GM18499 (cell line): Measurements from ENCODE around the gene SELENOP.
"Not testable (repeated sequence)": the region's sequence is repeated elsewhere in the genome, so short reads cannot be mapped to it uniquely, and the experiment has no call there.

Source experiments
- ATAC-seq: cut with Tn5 transposase; IDR thresholded peaks from one replicate; pipeline ENCODE4 v1.9.1; 2021; ENCODE audit warnings: moderate number of reproducible peaks; ENCODE audit not compliant: insufficient read depth, unreplicated experiment

Gene SELENOP, protein sequence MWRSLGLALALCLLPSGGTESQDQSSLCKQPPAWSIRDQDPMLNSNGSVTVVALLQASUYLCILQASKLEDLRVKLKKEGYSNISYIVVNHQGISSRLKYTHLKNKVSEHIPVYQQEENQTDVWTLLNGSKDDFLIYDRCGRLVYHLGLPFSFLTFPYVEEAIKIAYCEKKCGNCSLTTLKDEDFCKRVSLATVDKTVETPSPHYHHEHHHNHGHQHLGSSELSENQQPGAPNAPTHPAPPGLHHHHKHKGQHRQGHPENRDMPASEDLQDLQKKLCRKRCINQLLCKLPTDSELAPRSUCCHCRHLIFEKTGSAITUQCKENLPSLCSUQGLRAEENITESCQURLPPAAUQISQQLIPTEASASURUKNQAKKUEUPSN

DNA sequence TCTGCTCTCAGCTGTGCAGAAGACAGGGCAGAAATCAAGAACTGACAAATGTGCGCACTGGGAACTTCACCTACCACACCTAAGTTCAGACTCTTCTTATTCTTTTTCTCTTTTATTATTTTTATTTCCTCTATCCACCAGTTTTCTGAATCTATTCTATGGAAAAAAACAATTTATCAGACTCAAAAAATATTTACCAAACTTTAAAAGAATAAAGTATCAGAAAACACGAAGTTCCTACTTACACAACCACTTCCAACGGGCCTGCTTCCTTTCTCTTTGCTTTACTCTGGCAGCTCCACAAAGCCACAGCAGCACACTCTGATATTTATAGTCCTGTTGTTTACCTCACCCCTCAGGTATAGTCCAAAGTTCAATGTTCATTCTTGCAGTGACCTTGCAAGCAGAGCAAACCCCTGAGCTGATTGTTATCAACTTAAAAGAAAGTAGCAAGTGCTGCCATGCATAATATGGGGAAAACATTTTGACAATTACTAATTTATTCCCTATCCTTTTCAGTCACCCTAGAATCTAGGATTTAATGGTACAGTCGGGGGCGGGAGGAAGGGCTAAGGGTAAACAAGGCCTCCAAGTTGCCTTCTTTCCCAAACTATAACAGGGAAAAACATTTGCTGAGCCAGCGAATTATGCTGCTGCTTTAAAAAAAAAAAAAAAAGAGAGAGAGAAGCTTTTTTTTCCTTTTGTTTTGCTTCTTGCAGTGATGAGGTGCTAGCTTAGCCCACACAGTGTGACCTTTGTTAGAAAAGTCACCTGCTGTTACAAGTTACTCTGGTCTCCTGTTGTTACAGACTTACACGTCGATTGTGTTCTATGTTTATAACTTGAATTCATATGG lies at the start of gene SELENOP:
TSS of gene SELENOP (minus strand) at position 302 of the 856 bp plus-strand sequence. CDS start 3,539 bp downstream, outside the sequence.
- no peak for ATAC-seq

- no peak for ATAC-seq
These were observed 47.0 kb upstream of the SELENOP start for GRCh38 chr5:42858687-42859086.

DNA sequence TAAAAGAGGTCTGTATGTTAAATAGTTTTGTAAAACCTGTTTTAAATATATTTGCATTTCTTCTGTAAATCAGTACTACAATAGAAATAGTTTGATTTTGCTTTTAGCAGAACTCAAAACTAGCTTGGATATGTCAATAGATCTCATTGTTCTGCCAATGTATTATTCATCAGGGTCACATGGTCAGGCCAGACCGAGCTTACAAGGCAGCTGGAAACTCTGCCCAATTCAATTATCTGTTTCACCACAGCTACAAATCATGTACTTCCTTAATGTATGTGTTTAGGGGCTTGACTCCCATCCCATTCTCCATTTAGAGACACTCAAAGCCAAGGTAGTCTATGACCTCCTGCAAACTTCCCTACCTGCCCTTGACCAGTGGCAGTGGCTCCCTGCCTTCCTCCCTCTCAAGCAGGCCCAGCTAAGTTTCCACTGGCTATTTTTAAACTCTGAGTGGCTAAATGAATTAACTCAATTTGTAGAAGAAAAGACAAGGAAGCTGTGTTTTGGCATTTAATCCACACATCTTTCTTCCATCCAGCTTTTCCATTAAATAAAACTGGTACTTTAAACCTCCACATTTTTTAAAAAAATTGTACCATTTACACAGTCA lies 46.4 kb upstream of the SELENOP start:
- no peak for ATAC-seq

GRCh38 chr5:42855811-42856210 lies 44.1 kb upstream of the SELENOP start:
- ATAC-seq: no peak

GRCh38 chr5:42855386-42855785 lies 43.7 kb upstream of the SELENOP start:
- no peak for ATAC-seq

DNA sequence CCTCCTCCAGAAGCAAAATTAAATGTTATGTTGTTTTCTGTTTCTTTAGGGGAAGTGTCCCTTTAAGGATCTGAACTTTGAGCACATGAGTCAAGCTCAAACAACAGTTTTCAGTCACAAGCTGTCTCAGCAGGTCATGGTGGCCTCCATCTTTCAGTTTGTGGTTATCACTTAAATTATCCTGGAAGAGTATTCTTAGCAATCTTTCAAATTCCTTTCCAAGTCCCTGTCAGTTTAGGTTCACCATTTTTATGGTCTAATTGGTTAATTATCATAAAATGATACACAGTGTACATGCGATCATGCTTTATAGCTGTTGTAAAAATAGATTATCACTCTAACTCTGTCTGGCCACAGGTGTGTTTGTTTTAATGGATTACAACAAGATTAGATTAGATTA lies 43.1 kb upstream of the SELENOP start:
- ATAC-seq: no peak

GRCh38 chr5:42852826-42853225 lies 41.1 kb upstream of the SELENOP start:
- ATAC-seq: no peak

- no peak for ATAC-seq
These were observed 39.8 kb upstream of the SELENOP start for GRCh38 chr5:42851481-42851880.

GRCh38 chr5:42848545-42848944 lies 36.9 kb upstream of the SELENOP start:
- ATAC-seq: no peak

- not testable (repeated sequence) for ATAC-seq
These were observed 32.7 kb upstream of the SELENOP start for GRCh38 chr5:42844408-42844807.

DNA sequence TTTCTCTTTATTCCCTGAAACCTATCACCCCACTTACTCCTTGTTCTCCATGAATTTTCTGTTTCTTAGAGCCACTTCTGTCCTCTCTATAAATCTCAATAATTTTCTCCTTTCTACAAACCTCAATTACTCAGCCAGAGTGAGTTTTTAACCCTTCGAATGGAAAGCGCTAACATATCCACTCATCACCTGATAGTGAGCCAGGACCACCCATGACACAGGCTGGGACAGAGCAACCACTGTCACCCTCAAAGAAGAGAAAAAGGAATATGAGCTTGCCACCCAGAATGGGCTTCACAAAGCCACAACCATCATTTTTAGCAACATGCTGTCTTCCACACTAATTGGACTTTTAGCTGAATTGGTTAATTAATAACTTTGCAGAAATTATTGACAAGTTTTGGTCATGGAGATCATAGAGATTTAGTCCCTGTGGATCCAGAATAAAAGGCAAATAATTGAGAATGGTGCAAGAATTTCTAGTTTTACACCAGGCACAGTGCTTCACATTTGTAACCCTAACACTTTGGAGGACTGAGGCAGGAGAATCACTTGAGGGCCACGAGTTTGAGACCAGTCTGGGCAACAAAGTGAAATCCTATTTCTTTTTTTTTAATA lies 32.1 kb upstream of the SELENOP start:
- ATAC-seq: no peak

- no peak for ATAC-seq
These were observed 31.4 kb upstream of the SELENOP start for GRCh38 chr5:42842921-42843641.

- no peak for ATAC-seq
These were observed 29.3 kb upstream of the SELENOP start for GRCh38 chr5:42840842-42841567.

- no peak for ATAC-seq
These were observed 28.6 kb upstream of the SELENOP start for GRCh38 chr5:42840269-42840668.

DNA sequence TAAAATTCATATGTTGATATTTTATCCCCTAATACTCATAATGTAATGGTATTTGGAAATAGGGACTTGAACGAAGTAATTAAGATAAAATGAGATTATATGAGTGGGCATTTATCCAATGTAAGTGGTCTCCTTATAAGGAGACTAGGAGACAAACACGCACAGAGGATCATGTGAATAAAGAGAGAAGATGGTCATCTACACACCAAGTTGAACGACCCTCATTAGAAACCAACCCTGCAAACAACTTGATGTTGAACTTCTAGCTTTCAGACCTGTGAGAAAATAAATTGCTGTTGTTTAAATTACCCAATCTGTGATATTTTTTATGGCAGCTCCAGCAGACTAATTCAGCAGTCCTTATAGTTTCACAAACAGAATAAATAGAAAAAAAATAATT lies 27.5 kb upstream of the SELENOP start:
- ATAC-seq: no peak

DNA sequence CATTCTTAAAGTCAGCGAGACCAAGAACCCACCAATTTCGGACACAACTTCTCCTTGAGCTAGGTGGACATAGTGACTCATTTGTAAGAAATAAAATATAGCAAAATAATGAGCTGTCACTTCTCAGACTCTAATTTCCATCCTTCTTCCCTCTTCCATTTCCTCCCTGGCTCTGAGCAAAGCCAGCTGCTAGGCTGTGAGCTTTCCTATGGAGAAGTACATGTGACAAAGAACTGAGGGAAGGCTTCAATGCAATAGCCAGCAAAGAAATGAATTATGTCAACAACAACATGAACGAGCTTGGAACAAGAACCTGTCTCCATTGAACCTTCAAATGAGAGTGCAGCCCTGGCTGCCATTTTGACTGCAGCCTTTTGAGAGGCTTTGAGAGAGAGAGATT lies 25.9 kb upstream of the SELENOP start:
- no peak for ATAC-seq

DNA sequence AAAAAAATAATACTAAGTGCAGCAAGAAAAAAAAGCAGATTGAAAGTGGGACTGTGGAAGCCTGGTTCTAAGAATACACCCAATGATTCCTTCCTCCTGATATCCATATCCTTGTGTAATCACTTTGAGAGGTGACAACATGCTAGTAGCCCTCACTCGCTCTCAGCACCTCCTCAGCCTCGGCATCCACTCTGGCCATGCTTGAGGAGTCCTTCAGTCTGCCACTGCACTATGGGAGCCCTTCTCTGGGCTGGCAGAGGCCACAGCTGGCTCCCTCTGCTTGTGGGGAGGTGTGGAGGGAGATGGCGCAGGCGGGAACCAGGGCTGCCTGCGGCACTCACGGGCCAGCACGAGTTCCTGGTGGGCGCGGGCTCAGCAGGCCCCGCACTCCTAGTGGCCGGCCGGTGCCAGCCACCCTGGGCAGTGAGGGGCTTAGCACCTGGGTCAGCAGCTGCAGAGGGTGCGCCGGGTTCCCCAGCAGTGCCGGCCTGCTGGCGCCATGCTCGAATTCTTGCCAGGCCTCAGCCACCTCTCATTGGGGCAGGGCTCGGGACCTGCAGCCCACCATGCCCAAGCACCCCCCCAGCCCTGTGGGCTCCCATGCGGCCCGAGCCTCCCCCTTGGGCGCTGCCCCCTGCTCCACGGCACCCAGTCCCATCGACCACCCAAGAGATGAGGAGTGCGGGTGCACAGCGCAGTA lies 24.5 kb upstream of the SELENOP start:
- ATAC-seq: no peak

GRCh38 chr5:42832060-42832459 lies 20.4 kb upstream of the SELENOP start:
- no peak for ATAC-seq

DNA sequence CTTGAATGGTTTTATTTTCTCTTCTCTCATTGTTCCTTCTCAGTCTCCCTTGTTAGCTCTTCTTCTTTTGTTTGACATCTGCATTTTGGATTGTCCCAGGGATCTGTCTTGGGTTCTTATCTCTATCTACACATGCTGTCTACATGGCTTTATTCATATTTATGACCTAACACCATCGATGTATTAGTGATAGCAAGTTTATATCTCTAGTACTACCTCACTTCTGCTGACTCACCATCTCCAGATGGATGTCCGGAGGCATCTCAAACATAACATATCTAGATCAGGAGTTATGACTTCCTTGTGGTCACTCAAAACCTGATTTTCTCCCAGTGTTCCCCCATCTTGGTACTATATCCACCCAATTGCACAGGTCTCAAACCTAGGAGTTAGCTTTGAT lies 19.2 kb upstream of the SELENOP start:
- no peak for ATAC-seq
